Spleen (tissue), 11 donors: ENCODE measurements around the gene KCNT1. TPM values are rescaled to one million over a fixed set of nuclear protein-coding genes. Genes with fewer than 3 reads are reported as not detected.

Experiments
- DNase-seq: peaks from one replicate; pipeline ENCODE4 v3.0.0-alpha.2; 2020
- H3K27ac ChIP-seq, 8 donors: fragments of 200-600 bp; sonication (generic) in 7 of 8; 1 replicate in 4 of 8; 2 replicates in 4 of 8; pipeline versions ENCODE4 v1.5.0 to v1.8.0; 2016 to 2021; ENCODE audit warnings: inconsistent platforms in 4 of 8, mild to moderate bottlenecking in 4 of 8, moderate library complexity in 1 of 8
- H3K27me3 ChIP-seq, 7 donors: fragments of 200-600 bp; sonication (generic) in 6 of 7; replicated peaks in 1 of 7; 1 replicate in 4 of 7; 2 replicates in 3 of 7; pipeline versions ENCODE4 v1.5.0 to v1.8.0; 2016 to 2021; ENCODE audit warnings: inconsistent platforms in 3 of 7, mild to moderate bottlenecking in 1 of 7
- H3K36me3 ChIP-seq, 6 donors: fragments of 200-600 bp; sonication (generic) in 5 of 6; 1 replicate in 4 of 6; 2 replicates in 2 of 6; pipeline versions ENCODE4 v1.5.0 to v1.8.0; 2016 to 2021; ENCODE audit warnings: inconsistent platforms in 2 of 6
- H3K4me1 ChIP-seq, 6 donors: fragments of 200-600 bp; sonication (generic) in 5 of 6; 1 replicate in 3 of 6; 2 replicates in 3 of 6; pipeline versions ENCODE4 v1.5.0 to v1.8.0; 2016 to 2021; ENCODE audit warnings: inconsistent platforms in 3 of 6
- H3K4me3 ChIP-seq, 8 donors: fragments of 200-600 bp; sonication (generic) in 7 of 8; 1 replicate in 4 of 8; 2 replicates in 4 of 8; pipeline versions ENCODE4 v1.5.0 to v1.8.0; 2016 to 2021; ENCODE audit warnings: inconsistent platforms in 4 of 8, mild to moderate bottlenecking in 4 of 8, moderate library complexity in 2 of 8
- H3K9me3 ChIP-seq, 8 donors: fragments of 200-600 bp; sonication (generic) in 7 of 8; 1 replicate in 4 of 8; 2 replicates in 4 of 8; pipeline versions ENCODE4 v1.5.0 to v1.8.0; 2016 to 2021; ENCODE audit warnings: inconsistent platforms in 4 of 8
- POLR2A ChIP-seq, 3 donors: fragments of 450-650 bp; IDR thresholded peaks; one replicate each; pipeline ENCODE4 v1.5.1; 2017; ENCODE audit warnings: antibody characterized with exemption in 3 of 3, mild to moderate bottlenecking in 1 of 3
- POLR2AphosphoS5 ChIP-seq, 3 donors: sonication (generic); formaldehyde crosslinking; IDR thresholded peaks; one replicate each; pipeline ENCODE4 v1.5.1; 2017; ENCODE audit warnings: antibody characterized with exemption in 3 of 3
- WGBS, 5 donors: extraction: QIAGEN DNeasy Blood & Tissue Kit in 3 of 5; methylation state at CpG; one replicate each; pipeline versions ENCODE4 v1.1.5 to v1.1.7; 2013 to 2018; 5-methylcytosine and 5-hydroxymethylcytosine counted together
- intact Hi-C: fragments of 100-400 bp; cut with DNase I; formaldehyde crosslinking; loops from one replicate; pipeline ENCODE4 v1.15.0; 2023; ENCODE audit warnings: low total_unique reads
- polyA plus RNA-seq, 3 donors: library from polyadenylated mRNA; stranded (reverse); fragments of 200-250 nt; gene quantifications; one replicate each; pipeline ENCODE4 v1.2.1, GENCODE V29; 2013
- total RNA-seq, 7 donors: library from RNA; depleted of rRNA in 3 of 7; stranded (reverse); fragments of >200 nt in 3 of 7; fragmentation: NEBNext Ultra II Directional in 4 of 7; extraction: Animal tissue kit (Norgen Biotek cat#: 25700) in 4 of 7; gene quantifications; one replicate each; pipeline versions ENCODE4 v1.1.0 to v1.2.1, GENCODE V29; 2016 to 2021
- TF ChIP-seq, protein P1 (sequence below), 11 experiments: fragments of 200-600 bp in 7 of 11; fragments of 450-650 bp in 4 of 11; sonication (generic) in 4 of 11; IDR thresholded peaks in 8 of 11; conservative IDR thresholded peaks in 3 of 11; 1 replicate in 7 of 11; 2 replicates in 4 of 11; pipeline versions ENCODE4 v1.4.0 to v1.8.0; 2016 to 2021; ENCODE audit warnings: antibody characterized with exemption in 11 of 11, inconsistent platforms in 4 of 11, mild to moderate bottlenecking in 1 of 11
- donor health status: healthy with polysubstance abuse.
- donor health status: DM: no; HTN: no; CAD: no; lungs with moderate emphysema.
- donor health status: DM: no; HTN: no; CAD: no.
- donor health status: Bipolar disorder and iron deficiency.
- donor health status: healthy.
- donor health status: DM: no; HTN: no; CAD: no.
- donor health status: DM: yes; HTN: yes; CAD: no.

The KCNT1 gene
- total and polyA plus RNA-seq, 10 donors = 1.0 to 41.5 (median 19.8) TPM

DNA sequence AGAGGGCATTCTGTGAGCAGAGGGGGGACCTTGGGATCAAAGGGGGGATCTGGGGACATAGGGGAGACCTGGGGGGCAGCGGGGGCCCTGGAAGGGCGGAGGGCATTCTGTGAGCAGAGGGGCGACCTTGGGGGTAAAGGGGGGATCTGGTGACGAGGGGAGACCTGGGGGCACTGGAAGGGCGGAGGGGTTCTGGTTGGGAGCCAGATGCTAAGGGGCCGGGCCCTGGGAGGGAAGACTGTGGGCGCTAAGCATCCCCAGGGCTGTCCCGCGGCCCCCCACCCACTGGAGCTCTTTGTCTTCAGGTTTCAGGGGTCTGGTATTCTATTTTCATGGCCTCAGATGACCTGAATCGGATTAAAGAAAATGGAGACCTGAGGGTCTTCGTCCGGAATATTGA is 38.1 kb upstream of the KCNT1 start:
- H3K27me3 ChIP-seq = peaks cover 0 to 36% (median 0%) of the 10 kb centered on the region in 7 donors
- H3K4me3 ChIP-seq = no peak overlapping the region
- TF ChIP-seq POLR2A (IDR thresholded peaks at IDR 0.05) (no peak), POLR2AphosphoS5 (IDR thresholded peaks at IDR 0.05) (no peak)
- TF ChIP-seq, protein P1, sequence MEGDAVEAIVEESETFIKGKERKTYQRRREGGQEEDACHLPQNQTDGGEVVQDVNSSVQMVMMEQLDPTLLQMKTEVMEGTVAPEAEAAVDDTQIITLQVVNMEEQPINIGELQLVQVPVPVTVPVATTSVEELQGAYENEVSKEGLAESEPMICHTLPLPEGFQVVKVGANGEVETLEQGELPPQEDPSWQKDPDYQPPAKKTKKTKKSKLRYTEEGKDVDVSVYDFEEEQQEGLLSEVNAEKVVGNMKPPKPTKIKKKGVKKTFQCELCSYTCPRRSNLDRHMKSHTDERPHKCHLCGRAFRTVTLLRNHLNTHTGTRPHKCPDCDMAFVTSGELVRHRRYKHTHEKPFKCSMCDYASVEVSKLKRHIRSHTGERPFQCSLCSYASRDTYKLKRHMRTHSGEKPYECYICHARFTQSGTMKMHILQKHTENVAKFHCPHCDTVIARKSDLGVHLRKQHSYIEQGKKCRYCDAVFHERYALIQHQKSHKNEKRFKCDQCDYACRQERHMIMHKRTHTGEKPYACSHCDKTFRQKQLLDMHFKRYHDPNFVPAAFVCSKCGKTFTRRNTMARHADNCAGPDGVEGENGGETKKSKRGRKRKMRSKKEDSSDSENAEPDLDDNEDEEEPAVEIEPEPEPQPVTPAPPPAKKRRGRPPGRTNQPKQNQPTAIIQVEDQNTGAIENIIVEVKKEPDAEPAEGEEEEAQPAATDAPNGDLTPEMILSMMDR (IDR thresholded peaks at IDR 0.05 in 8 of 11, conservative IDR thresholded peaks at IDR 0.05 in 3 of 11) = no peak
- intact Hi-C loops = no loop called here
- no peak overlapping the region for H3K27ac ChIP-seq
- H3K9me3 ChIP-seq = peaks cover 0 to 5% (median 0%) of the 10 kb centered on the region in 8 donors
- 79 to 93% (median 86%) methylated on average over 11 to 12 of the region's 12 CpGs for WGBS, 5 donors
- peak; percentile 29 for DNase-seq
- H3K36me3 ChIP-seq = no peaks in the 10 kb centered on the region
- no peaks in the 10 kb centered on the region for H3K4me1 ChIP-seq

DNA sequence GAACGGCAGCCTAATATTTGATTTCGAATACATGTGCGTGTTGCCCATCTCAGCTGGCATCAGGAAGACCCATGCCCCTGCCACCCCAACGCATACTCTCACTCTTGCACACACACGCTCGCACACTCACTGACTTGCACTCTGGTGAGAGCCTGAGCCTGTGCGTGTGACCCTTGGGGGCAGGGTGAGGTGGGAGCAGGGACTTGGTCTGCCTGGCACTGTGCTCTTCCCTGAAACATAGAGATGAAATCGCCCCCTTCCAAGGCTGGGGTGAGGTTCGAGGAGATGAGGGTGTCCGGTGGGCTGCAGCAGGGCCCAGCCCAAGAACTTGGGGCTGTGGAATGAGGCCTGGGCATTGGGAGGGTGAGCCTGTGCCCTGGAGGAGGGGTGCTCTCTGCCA is 37.7 kb upstream of the KCNT1 start:
- Histone ChIP-seq H3K9me3 (peaks cover 0 to 10% (median 0%) of the 10 kb centered on the region in 8 donors), H3K27me3 (peaks cover 0 to 36% (median 0%) of the 10 kb centered on the region in 7 donors), H3K4me1 (no peaks in the 10 kb centered on the region), H3K27ac (no peak overlapping the region), H3K36me3 (no peaks in the 10 kb centered on the region), H3K4me3 (no peak overlapping the region)
- DNase-seq = peak; percentile 40
- TF ChIP-seq, protein P1 (IDR thresholded peaks at IDR 0.05 in 8 of 11, conservative IDR thresholded peaks at IDR 0.05 in 3 of 11) = no peak
- no peak for TF ChIP-seq POLR2AphosphoS5 (IDR thresholded peaks at IDR 0.05)
- TF ChIP-seq POLR2A (IDR thresholded peaks at IDR 0.05) = no peak
- WGBS, 5 donors = 83 to 92% (median 85%) methylated on average over 10 of the region's 10 CpGs
- intact Hi-C loops = no loop called here

DNA sequence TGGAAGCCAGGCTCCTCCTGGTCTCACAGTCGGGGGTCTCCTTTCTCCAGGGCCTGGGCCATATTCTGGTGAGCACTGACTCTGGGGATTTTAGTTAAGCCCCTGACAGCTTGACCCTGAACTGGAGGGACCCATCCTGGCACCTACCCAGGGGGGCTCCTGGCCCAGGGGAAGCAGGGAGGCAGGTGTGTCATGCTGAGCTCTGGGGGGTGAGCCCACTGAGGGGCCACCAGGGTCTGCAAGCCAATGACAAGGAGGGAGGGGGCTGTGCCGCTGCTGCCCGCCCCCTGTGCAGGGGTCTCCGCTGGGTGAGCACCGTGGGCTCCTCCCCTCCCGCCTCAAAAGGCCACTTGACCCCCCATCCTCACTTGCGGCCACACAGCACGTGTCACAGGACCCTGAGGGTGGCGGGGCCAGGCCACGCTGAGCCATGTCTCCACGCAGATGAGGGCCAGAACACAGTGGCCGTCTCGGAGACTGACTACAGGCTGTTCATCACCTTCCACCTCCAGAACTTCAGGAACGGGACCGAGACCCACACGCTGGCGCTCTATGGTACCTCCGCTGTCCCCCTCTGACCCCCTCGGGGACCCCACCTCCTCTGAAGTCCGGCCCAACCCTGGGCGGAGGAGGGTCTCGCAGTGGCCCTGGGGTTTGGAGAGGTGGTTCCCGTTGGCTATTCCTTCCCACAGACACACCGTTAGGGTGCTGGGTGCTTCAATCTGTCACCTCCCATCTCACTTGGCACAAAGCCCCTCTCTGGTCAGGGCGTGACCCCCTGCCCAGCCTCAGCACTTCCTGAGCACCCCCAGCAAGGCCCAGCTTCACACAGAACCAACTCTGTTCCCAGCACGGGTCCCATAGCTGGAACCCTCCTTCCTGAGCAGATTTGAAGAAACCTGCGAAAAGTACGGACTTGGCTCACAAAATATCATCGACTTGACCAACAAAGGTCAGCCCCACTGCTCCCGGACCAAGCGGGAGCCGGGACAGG is 36.9 kb upstream of the KCNT1 start:
- TF ChIP-seq, protein P1 (IDR thresholded peaks at IDR 0.05 in 8 of 11, conservative IDR thresholded peaks at IDR 0.05 in 3 of 11) = no peak
- TF ChIP-seq POLR2AphosphoS5 (IDR thresholded peaks at IDR 0.05) (no peak), POLR2A (IDR thresholded peaks at IDR 0.05) (no peak)
- Histone ChIP-seq H3K36me3 (no peaks in the 10 kb centered on the region), H3K27ac (no peak overlapping the region), H3K4me1 (no peaks in the 10 kb centered on the region), H3K9me3 (peaks cover 0 to 13% (median 0%) of the 10 kb centered on the region in 8 donors), H3K27me3 (peaks cover 0 to 43% (median 0%) of the 10 kb centered on the region in 7 donors), H3K4me3 (no peak overlapping the region)
- intact Hi-C loops = no loop called here
- peak; percentile 56 for DNase-seq
- 77 to 80% (median 78%) methylated on average over 10 to 32 of the region's 32 CpGs for WGBS, 5 donors

DNA sequence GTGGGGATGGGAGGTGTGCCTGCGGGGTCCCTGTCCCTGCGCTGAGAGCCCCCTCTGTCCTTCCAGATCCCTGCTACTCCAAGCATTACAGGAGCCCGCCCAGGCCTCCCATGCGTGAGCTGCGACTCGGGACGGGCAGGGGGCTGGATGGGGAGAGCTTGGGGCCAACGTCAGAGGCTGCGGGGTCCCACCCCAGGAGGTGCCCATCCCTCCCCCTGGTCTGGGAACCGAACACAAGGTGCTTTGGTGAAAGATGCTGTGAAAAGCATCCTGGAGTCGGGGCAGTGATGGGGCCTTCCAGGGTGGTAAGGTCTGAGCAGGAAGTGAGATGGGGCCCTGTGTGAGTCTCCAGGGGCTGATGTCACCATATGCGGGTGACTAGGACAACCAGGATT is 36.2 kb upstream of the KCNT1 start:
- no peak overlapping the region for H3K4me3 ChIP-seq
- WGBS, 5 donors = 57 to 80% (median 68%) methylated on average over 2 to 12 of the region's 12 CpGs
- H3K4me1 ChIP-seq = no peaks in the 10 kb centered on the region
- no peak for TF ChIP-seq POLR2A (IDR thresholded peaks at IDR 0.05)
- TF ChIP-seq, protein P1 (IDR thresholded peaks at IDR 0.05 in 8 of 11, conservative IDR thresholded peaks at IDR 0.05 in 3 of 11) = no peak
- intact Hi-C loops = no loop called here
- peaks cover 0 to 49% (median 0%) of the 10 kb centered on the region in 7 donors for H3K27me3 ChIP-seq
- no peak overlapping the region for H3K27ac ChIP-seq
- H3K9me3 ChIP-seq = peaks cover 0 to 13% (median 0%) of the 10 kb centered on the region in 8 donors
- no peaks in the 10 kb centered on the region for H3K36me3 ChIP-seq
- DNase-seq = peak; percentile 37
